Measurements from ENCODE around the gene LIMS3.
"Not testable (repeated sequence)": the region's sequence is repeated elsewhere in the genome, so short reads cannot be mapped to it uniquely, and the experiment has no call there.

Gene LIMS3, protein sequence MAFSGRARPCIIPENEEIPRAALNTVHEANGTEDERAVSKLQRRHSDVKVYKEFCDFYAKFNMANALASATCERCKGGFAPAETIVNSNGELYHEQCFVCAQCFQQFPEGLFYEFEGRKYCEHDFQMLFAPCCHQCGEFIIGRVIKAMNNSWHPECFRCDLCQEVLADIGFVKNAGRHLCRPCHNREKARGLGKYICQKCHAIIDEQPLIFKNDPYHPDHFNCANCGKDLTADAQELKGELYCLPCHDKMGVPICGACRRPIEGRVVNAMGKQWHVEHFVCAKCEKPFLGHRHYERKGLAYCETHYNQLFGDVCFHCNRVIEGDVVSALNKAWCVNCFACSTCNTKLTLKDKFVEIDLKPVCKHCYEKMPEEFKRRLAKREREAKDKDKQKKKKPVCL

GRCh38 chr2:109898462-109899336 lies at the start of gene LIMS3:
LIMS3 (plus strand) TSS chr2:109898688; CDS start chr2:109898729, 41 bp downstream.
- not testable (repeated sequence) for DNase-seq (ENCODE audit: low spot score)

GRCh38 chr2:109871129-109871751 lies 27.2 kb upstream of the LIMS3 start:
- DNase-seq (ENCODE audit: low spot score) = not testable (repeated sequence)

DNA sequence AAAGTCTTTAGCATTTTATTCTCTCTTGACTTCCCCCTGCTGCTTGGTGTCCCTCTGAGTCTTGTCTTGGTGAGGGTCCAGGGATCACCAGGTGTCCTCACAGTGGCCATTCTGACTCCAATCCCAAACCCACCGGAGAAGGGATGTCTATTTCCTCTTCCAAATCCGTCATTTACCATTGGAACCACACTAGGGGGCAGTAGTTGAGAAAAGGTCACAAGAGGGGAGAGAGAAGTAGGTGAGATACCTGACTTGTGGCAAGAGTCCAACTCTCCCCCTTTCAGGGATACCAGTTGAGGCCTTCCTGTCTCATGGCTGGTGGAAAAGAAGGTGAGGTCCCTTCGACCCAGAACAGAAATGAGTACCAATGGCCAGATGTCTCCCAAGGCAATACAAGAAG lies 21.9 kb upstream of the LIMS3 start:
- not testable (repeated sequence) for DNase-seq (ENCODE audit: low spot score)

GRCh38 chr2:109882112-109882511 lies 16.4 kb upstream of the LIMS3 start:
- not testable (repeated sequence) for DNase-seq (ENCODE audit: low spot score)

DNA sequence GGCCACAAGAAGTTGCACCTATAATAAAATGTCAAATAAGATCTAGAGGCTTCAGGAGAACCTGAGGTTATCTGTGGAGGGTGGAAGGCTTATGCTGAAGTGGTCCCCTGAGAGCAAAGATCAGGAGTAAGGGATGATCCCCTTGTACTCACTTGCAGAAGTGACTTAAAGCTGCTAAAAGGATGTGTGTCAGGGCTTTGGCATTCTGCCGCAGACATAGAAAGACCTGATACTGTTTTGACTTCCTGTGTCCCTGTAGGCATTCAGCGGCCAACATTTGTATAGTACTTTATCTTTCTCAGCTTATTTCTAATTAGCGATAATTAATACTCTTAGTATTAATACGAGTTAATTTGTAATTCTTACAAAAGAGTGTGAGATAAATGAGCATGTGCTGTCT lies 10.1 kb upstream of the LIMS3 start:
- DNase-seq (ENCODE audit: low spot score) = not testable (repeated sequence)

GRCh38 chr2:109889909-109890308 lies 8.6 kb upstream of the LIMS3 start:
- not testable (repeated sequence) for DNase-seq (ENCODE audit: low spot score)

DNA sequence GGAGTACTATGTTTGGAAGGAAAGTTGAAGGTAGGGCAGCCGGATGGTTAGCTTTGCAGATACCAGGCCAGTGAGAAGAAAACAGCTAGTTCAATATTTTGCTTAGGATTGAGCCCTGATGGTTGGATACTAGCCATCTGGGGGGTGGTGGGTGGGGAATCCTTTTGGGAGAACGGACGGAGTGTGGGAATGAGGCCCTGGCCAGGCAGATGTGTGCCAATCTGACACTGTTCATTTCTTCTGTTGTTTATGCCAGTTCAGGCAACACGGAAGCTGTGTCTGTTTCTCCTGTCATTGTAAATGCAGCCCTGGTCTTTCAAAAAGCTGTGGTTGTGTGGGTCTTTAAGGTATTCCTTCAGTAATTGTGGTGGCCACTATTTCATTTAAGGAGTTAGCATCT lies 7.5 kb upstream of the LIMS3 start:
- DNase-seq (ENCODE audit: low spot score) = not testable (repeated sequence)

DNA sequence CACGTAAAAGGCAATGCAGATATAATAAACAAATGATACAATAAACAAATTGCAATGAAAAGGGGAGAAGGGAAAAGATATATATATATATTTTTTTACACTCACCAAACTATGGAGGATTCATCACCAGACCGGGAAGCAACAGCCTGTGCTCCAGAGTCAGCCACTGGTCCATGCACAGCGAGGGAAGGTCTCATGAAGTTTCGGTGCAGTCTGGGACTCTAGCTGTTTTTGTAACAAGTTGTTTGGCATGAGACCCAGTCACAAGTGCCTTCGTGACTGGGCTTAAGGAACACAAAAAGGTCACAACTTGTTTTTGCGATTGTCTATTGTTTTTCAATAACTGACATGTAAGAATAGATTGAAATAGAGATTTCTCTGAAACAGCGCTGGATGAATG lies 4.8 kb upstream of the LIMS3 start:
- DNase-seq (ENCODE audit: low spot score) = not testable (repeated sequence)

DNA sequence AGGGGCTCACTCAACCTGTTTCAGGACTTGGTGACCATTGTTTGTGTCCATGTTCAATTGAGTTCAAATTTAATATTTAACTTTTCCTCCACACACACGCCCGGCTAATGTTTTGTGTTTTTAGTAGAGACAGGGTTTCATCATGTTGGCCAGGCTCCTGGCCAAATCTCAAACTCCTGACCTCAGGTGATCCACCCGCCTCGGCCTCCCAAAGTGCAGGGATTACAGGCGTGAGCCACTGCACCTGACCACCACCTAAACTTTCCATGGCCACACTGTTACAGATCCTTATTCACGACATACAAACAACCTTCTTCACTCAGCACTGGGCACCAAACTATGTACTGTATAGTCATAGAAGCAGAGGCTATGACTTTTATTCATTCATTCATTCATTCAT lies 4.3 kb upstream of the LIMS3 start:
- not testable (repeated sequence) for DNase-seq (ENCODE audit: low spot score)

DNA sequence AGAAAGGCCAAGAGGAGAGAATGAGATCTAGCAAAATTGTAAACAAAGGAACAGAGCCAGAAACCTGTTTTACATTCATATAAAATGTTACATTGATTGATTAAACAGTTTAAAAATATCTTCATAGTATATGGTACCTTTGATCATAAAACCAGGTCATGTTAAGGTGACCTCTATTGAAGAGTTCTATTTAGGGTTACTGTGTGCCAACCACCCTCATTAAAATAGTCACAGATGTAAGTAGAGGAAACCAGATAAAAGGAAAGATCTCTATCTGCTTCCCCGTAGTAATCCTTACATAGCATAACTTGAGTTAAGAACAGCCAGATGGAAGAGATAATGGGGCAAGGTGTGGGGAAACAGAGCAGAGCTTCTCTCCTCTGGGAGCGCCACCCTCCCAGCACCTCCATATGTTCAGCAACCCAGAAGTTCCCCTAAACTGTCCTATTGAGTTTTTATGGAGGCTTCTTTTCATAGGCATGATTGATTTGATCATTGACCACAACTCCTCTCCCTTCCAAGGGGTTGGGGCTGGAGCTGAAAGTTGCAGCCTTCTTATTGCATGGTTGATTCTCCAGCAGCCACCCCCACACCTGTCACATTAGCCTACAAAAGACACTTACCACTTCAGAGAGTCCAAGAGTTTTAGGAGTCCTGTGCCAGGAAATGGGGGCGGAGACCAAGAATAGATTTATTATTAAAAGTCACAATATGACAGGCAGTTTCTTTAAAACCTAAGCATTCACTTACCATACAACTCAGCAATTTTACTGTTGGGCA lies 3.2 kb upstream of the LIMS3 start:
- DNase-seq (ENCODE audit: low spot score) = not testable (repeated sequence)

GRCh38 chr2:109896212-109896611 lies 2.3 kb upstream of the LIMS3 start:
- DNase-seq (ENCODE audit: low spot score) = not testable (repeated sequence)

GRCh38 chr2:109897769-109898461 lies 573 bp upstream of the LIMS3 start:
- not testable (repeated sequence) for DNase-seq (ENCODE audit: low spot score)

GRCh38 chr2:109905796-109906195 lies 7.3 kb downstream of the LIMS3 start:
- not testable (repeated sequence) for DNase-seq (ENCODE audit: low spot score)

- DNase-seq (ENCODE audit: low spot score) = not testable (repeated sequence)
Measured at GRCh38 chr2:109908626-109909025, 10.1 kb downstream of the LIMS3 start.

DNA sequence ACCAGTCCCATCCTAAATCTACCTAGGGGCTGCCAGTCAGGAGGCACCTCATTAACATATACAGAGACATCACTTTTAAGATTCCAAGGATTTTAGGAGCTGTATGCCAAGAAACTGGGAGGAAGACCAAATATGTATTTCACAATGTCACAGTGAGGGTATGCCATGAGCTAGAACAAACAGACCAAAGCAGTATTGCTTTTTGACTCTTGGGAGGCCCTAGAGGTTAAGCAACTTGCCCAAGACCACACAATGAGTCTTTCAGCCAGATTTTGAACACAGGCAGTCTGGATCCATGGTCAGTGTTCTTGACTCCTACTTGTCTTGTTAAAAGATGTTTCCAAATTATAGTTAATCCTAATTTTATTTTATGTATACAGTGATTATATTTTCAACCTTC lies 12.3 kb downstream of the LIMS3 start:
- not testable (repeated sequence) for DNase-seq (ENCODE audit: low spot score)

GRCh38 chr2:109913911-109914310 lies 15.4 kb downstream of the LIMS3 start:
- not testable (repeated sequence) for DNase-seq (ENCODE audit: low spot score)

DNA sequence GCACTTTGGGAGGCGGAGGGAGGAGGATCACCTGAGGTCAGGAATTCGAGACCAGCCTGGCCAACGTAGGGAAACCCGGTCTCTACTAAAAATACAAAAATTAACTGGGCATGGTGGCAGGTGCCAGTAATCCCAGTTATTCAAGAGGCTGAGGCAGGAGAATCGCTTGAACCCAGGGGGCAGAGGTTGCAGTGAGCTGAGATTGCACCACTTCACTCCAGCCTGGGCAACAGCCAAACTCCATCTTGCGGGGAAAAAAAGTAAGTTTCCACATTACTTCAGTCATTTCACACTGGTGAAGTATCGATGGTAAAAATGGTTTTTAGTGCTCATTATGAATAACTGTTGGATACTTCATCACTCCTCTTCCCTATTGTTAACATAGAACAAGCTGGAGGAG lies 16.1 kb downstream of the LIMS3 start:
- not testable (repeated sequence) for DNase-seq (ENCODE audit: low spot score)

- not testable (repeated sequence) for DNase-seq (ENCODE audit: low spot score)
Measured at GRCh38 chr2:109915830-109916229, 17.3 kb downstream of the LIMS3 start.

DNA sequence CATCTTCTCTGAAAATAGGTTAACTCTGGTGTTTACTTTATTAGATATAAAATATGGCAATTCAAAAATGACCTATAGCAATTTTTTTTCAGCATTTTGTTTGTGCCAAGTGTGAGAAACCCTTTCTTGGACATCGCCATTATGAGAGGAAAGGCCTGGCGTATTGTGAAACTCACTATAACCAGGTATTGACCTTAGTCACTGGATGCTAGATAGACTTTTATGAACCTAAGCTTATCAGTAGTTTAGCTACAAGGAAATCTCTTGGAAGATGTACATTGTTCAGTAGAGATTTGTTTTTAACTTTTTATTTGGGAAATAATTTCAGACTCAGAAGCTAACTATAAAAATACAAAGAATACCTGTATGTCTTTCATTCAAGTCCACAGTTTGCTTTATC lies 21.7 kb downstream of the LIMS3 start:
- not testable (repeated sequence) for DNase-seq (ENCODE audit: low spot score)

DNA sequence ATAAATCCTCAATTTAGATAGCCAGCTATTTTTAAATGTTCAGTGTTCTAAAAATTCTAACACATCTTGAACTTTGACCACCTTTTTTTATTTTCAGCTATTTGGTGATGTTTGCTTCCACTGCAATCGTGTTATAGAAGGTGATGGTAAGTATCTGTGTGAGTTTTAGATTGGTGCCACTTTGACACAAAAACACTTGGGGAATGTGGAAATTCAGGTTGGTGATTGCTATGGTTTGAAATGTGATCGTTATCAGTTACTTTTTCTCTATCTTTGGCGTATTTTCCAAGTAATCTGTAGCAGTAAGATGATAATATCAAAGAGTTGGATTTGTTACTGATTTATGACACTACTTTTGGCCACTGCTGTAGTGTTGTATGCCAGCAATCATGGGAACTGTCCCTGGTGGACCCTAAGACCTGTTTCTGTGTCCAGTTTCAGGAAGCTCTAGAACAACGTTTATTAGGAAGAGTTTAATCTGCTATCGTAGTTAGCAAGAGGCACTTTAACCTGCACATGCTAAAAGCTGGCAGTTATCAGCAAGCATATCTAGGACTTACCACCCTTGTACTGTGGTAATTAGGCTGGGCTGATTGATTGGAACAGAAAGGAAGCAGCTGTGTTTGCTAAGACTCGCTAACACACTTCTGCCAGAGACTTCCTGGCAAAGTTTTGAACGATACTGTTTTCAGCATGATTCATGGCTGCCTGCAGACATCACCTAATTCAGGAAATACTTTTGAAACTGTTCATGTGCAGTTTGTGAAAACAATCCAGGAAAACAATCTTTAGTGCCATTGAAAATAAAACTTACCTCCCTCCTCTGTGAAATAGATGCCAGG lies 23.3 kb downstream of the LIMS3 start:
- not testable (repeated sequence) for DNase-seq (ENCODE audit: low spot score)
